Gastrocnemius medialis (tissue), 4 donors: ENCODE results near the gene AP3S2.

Experiments
- CTCF ChIP-seq, 5 experiments: fragments of 450-650 bp in 3 of 5; fragments of 200-600 bp in 2 of 5; sonication (generic) in 2 of 5; IDR thresholded peaks in 4 of 5; conservative IDR thresholded peaks in 1 of 5; 1 replicate in 4 of 5; 2 replicates in 1 of 5; pipeline ENCODE4 v1.5.1; 2016 to 2019; ENCODE audit warnings: antibody characterized with exemption in 5 of 5, mild to moderate bottlenecking in 3 of 5, moderate library complexity in 3 of 5
- POLR2A ChIP-seq, 2 donors: fragments of 450-650 bp; IDR thresholded peaks; one replicate each; pipeline ENCODE4 v1.6.1; 2017; ENCODE audit warnings: antibody characterized with exemption in 2 of 2, mild to moderate bottlenecking in 2 of 2, moderate library complexity in 2 of 2

GRCh38 chr15:89792106-89792805 is 101.5 kb downstream of the AP3S2 start:
- TF ChIP-seq CTCF (IDR thresholded peaks at IDR 0.05 in 4 of 5, conservative IDR thresholded peaks at IDR 0.05 in 1 of 5) (no peak), POLR2A (IDR thresholded peaks at IDR 0.05) (no peak)
